GM12891 (cell line): ENCODE data around the gene CDKL5.

Source experiments
- DNase-seq: peaks from one replicate; pipeline ENCODE4 v3.0.0; 2011; ENCODE audit warnings: low spot score; ENCODE audit not compliant: insufficient read length
- FAIRE-seq: peaks from 2 replicates; lab custom pipeline; 2011; peaks lifted over from hg19 to GRCh38; lab: Jason Lieb, UNC
- PAX5 ChIP-seq: IDR thresholded peaks from 2 replicates; pipeline ENCODE4 v1.6.1; 2011; ENCODE audit warnings: low read length, moderate library complexity, mild to moderate bottlenecking; ENCODE audit not compliant: insufficient read depth, severe bottlenecking
- POLR2A ChIP-seq: IDR thresholded peaks from 2 replicates; pipeline ENCODE4 v1.6.1; 2011; ENCODE audit warnings: low read depth, low read length, control low read depth
- POLR2AphosphoS5 ChIP-seq: IDR thresholded peaks from 2 replicates; pipeline ENCODE4 v1.6.1; 2011; ENCODE audit warnings: low read depth, low read length, control low read depth
- POU2F2 ChIP-seq: IDR thresholded peaks from 2 replicates; pipeline ENCODE4 v1.6.1; 2011; ENCODE audit warnings: low read depth, mild to moderate bottlenecking, control low read depth, low read length, moderate library complexity
- SPI1 ChIP-seq: IDR thresholded peaks from 2 replicates; pipeline ENCODE4 v1.6.1; 2011; ENCODE audit warnings: low read depth, low read length, control low read depth
- TAF1 ChIP-seq: IDR thresholded peaks from 2 replicates; pipeline ENCODE4 v1.6.1; 2011; ENCODE audit warnings: low read depth, low read length, control low read depth

CDKL5 gene

DNA sequence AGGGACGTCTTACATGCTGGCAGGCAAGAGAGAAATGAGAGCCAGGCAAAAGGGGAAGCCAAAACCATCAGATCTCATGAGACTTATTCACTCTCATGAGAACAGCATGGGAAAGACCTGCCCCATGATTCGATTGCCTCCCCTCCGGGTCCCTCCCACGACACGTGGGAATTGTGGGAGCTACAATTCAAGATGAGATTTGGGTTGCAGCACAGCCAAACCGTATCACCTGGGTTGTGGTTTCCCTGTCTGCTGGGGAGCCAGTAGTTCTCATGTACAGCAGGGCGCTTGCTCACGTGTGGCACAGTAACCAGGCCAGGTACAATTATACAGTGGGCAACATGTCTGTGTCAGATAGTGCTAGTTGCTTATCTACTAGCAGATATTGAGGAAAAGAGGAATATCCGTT, 257.6 kb downstream of the CDKL5 start:
- TF ChIP-seq SPI1, result 0 out of 2 replicates have a peak, but pooled peaks have one; percentile 27
- TF ChIP-seq POLR2A, result no peak

DNA sequence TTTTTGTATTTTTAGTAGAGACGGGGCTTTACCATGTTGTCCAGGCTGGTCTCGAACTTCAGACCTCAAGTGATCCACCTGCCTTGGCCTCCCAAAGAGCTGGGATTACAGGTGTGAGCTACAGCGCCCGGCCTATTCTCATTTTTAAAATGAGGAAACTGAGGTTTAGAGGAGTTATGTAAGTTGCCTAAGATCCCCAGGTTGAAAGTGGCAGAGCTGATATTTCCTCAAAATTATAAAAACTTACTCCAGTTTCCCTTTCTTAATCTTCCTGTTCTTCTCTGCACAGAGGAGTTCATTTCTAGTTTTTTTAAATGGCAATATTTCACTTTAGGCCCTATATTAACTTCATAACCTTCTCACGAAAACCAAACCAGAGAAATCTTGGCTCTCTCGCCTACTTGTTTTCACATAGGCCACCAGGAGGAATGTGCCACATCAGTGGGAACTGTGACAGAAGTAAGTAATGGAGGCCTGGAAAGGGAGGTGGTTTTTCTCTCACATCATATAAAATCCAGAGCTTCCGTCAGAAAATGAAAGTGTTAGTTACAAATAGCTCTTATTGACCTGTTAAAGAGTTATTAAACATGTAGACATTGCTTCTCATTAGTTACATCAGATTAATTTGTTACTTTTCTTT, 262.6 kb downstream of the CDKL5 start:
- DNase-seq, result no peak
- TF ChIP-seq PAX5, result no peak
- TF ChIP-seq POU2F2, result no peak
- no peak for TF ChIP-seq TAF1
- TF ChIP-seq SPI1, result no peak
- no peak for TF ChIP-seq POLR2AphosphoS5
- no peak for TF ChIP-seq POLR2A
- no peak for FAIRE-seq

More for the DNA sequence above, 257.6 kb downstream of the CDKL5 start:
- FAIRE-seq (no peak), DNase-seq (no peak)

DNA sequence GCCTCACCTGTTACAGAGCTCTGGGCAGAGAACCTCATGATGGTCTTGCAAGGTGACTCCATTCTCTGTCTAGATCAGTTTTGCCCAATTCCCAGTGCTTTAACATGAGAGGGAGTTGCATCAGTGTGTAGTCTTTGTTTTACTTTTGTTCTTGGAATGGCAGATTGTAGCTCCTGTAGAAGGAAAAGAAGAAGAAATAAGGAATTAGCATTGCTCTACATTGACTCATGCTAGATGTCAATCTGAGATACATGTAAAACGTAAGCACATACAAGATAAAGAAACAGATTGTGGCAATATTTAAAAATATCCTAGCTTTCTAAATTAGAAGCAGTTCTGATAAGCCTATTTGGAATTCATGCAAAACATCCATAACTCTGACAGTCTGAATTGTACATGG, 266.0 kb downstream of the CDKL5 start:
- TF ChIP-seq POLR2AphosphoS5, result no peak
- TF ChIP-seq SPI1, result no peak
- DNase-seq (no peak), FAIRE-seq (no peak)

DNA sequence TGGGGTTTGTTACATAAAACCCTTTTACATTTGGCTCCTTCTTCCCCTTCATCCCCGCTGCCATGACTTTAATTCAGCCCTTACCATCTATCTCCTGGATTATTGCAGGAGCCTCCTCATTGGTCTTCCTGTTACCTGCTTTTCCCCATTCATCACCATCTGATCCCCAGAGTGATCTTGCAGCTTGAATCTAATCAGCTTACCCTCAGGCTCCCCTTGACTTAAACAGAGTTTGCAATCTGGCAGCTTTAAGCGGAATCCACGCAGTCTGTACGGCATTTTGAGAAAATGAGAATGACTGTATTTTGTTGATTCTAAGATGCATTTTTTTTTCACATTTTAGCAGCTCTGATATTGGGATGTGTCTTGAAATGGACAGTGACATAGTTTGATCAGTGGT, 267.1 kb downstream of the CDKL5 start:
- DNase-seq (no peak), FAIRE-seq (no peak)
- no peak for TF ChIP-seq TAF1
- no peak for TF ChIP-seq PAX5
- no peak for TF ChIP-seq POLR2A
- TF ChIP-seq POU2F2, result no peak
- TF ChIP-seq POLR2AphosphoS5, result no peak
- no peak for TF ChIP-seq SPI1

DNA sequence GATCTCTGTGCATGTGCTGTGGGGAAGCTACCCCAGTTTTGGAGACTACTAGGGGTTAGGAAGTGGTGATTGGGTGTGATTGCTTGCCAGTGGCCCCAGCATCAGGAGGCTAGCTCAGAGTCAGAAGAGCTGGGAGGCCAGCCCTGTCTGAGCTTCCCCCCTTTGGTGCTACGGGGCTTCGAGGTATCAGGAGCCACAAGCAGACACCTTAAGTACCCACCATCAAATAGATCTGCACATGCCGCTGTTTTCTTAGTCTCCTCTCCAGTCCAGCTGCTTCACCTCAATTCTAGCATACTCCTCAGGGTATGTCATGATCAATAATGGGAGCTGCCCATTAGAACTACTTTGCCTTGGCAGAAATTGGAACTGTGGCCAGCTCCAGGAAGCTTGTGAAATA, 271.2 kb downstream of the CDKL5 start:
- no peak for FAIRE-seq
- no peak for DNase-seq
- no peak for TF ChIP-seq POLR2AphosphoS5
- no peak for TF ChIP-seq POU2F2
- TF ChIP-seq PAX5, result no peak
- no peak for TF ChIP-seq SPI1
- no peak for TF ChIP-seq TAF1
- TF ChIP-seq POLR2A, result no peak

DNA sequence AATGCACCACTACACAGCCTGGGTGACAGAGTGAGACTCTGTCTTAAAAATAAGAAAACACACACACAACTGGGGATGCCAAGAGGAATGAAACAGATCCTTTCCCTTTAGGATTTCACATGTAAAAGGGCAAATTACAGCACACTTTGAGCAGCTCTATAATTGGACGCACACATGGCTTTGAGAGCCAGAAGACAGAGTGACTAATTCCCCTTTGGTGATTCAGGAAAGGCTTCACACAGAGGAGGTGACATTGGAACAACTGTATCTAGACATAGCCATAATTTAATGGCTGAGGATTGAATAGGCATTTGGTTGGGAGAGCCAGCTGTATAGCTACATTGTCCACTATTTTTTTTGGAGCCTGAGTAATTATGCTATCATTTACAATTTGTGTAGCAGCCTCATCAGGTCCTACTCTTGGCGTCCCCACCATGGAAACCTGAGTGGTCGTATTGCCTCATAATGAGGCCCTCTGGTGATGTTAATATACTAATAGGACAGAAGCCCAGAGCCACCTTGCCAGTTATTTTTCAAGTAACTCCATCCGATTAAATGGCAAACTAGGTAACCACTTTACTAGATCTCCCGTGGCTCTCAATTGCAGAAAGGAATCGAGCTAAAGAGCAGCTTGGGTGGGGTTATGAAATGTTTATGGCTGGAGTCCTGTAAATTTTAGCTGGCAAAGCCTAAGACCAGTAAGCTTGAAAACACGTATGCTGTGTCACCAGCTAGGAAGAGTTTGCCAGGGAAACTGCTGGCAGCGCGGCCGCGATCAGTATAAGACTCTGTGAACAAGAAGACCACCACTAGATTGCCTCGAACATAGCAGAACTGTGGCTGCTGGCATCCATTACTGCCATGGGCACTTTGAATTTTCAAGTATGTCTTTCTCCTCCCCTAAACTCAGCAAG, 273.6 kb downstream of the CDKL5 start:
- TF ChIP-seq POU2F2 (no peak), SPI1 (no peak)
- DNase-seq (no peak), FAIRE-seq (no peak)

DNA sequence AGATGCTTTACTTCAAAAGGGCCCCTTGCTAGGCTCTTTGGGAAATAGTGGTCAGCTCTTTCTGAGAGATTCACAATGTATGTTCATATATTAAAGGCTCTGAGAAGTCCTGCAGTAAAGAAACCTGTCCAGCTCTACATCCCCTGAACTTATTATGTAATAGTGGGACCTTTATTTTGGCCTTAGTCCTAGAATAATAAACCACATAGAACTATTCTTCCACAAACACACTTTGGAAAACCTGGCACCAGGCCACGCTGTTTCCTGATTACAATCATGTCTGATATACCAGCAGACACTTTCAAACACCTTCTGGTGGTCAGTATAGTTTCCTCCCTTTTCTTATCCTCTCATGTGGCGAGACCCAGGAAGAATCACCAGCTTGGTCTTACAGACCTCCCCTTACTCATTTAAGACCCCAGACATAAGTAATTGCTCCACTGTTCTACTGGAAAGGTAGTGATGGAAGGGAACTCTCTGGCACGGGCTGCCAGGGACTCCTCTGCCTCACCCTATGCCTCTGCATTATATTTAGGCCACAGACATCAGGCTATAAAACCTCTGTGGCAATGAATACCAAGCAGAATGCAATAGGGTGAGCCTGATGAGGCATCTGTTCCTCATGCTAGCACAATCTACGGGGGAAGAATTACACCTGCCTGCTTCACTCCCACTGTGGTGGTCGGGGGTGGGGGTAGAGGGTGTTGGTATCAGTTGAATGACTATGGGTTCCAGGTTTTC, 276.4 kb downstream of the CDKL5 start:
- no peak for DNase-seq
- TF ChIP-seq TAF1 (no peak), SPI1 (no peak), POLR2AphosphoS5 (no peak), PAX5 (no peak), POU2F2 (no peak), POLR2A (no peak)
- peak; percentile 16 for FAIRE-seq

DNA sequence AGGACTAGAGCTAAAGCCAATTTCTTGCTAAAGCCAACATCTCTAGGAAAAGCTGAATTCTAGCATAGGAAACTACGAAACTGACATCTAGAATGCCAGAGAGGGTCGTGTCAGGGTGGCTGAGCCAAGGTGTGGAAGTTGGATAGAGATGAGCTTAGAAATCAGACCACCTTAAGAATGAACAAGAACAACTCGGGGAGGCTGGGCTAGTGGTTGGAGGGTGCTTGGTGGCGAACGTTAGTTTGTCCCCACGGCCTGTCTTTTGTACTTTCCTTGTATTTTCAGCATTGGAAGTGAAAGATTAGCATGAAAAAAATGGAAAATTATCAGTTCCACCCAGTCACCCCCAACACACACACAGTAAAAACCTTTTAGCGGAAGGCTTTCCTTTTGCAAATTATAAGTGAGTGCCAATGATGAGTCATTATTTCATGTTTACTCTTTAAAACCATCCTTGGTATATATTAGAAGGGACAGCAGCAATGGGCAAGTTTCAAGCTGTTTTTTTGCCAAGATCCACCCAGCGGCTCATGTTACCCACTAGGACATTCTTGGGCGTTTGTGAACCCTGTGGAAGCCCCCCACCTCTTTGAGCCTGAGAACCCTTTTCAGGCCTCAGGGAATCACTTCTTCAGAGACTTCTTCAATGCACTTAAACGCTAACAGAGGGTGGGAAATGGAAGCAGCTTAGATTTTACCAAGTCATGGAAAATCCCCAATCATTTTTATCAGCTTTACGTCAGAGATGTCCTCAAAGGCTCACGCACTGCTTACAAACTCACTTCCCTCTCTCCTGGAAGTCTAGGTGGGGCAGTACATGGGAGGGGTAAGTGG, 277.2 kb downstream of the CDKL5 start:
- FAIRE-seq (no peak), DNase-seq (no peak)
- TF ChIP-seq PAX5, result no peak
- TF ChIP-seq POU2F2, result no peak
- TF ChIP-seq POLR2AphosphoS5, result no peak
- no peak for TF ChIP-seq SPI1
- TF ChIP-seq POLR2A, result no peak
- TF ChIP-seq TAF1, result no peak
